ENCODE data around the gene DOCK8. TPM values are rescaled to one million over a fixed set of nuclear protein-coding genes. Genes with fewer than 3 reads are reported as not detected.
"Not testable (repeated sequence)": the region's sequence is repeated elsewhere in the genome, so short reads cannot be mapped to it uniquely, and the experiment has no call there.

Gene DOCK8
- total RNA-seq, 4 donors from 2014 or later: 6.7 to 28.5 (median 11.7) TPM

DNA sequence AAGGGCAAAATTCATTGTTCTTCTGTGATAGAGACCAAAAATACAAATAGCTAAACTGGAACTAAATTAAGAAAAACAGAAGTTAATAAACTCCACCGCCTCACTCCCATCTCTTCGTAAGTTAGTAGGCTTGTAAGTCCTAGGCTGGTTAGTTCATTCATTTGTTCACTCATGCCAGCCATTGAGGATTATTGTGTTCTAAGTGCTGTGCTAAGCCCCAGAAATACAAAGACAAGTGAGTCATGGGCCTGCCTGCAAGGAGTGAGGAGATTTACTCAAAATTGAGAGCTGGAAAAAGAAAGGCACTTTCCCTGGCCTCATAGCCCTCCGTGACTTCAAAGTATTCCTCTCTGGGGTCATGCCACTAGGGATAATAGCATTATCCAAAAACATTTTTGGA is 8.5 kb downstream of the DOCK8 start:
- Histone ChIP-seq H3K4me1 (no peaks in the 10 kb centered on the region), H3K27ac (no peak overlapping the region), H3K36me3 (no peaks in the 10 kb centered on the region), H3K9me3 (no peaks in the 10 kb centered on the region), H3K27me3 (peaks cover 0 to 4% of the 10 kb centered on the region in 2 donors), H3K4me3 (no peak overlapping the region)
- intact Hi-C loops (cut with DNase I; ENCODE audit: low total_unique reads): no loop called here
- DNase-seq: no peak
- TF ChIP-seq, protein P1, sequence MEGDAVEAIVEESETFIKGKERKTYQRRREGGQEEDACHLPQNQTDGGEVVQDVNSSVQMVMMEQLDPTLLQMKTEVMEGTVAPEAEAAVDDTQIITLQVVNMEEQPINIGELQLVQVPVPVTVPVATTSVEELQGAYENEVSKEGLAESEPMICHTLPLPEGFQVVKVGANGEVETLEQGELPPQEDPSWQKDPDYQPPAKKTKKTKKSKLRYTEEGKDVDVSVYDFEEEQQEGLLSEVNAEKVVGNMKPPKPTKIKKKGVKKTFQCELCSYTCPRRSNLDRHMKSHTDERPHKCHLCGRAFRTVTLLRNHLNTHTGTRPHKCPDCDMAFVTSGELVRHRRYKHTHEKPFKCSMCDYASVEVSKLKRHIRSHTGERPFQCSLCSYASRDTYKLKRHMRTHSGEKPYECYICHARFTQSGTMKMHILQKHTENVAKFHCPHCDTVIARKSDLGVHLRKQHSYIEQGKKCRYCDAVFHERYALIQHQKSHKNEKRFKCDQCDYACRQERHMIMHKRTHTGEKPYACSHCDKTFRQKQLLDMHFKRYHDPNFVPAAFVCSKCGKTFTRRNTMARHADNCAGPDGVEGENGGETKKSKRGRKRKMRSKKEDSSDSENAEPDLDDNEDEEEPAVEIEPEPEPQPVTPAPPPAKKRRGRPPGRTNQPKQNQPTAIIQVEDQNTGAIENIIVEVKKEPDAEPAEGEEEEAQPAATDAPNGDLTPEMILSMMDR (IDR thresholded peaks at IDR 0.05): no peak
- TF ChIP-seq POLR2A (IDR thresholded peaks at IDR 0.05): no peak

DNA sequence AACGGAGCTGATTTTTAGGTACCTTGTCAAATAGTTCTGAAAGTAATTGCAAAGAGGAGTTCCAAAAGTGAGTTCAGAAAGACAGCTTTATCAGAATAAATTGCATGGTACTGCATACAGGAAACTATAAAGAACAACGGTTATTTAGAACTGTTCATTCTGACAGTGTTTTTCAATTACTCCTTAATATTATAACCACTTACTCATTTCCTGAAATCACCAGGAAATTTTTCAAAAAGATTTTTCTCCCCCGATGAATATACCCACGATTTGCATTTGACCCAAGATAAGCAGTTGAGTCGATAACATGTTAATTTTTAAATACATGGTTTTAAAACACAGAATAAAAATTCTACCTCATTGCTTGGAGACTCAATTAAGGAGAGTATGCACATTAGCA is 9.4 kb downstream of the DOCK8 start:
- H3K27me3 ChIP-seq: peaks cover 0 to 4% of the 10 kb centered on the region in 2 donors
- intact Hi-C loops (cut with DNase I; ENCODE audit: low total_unique reads): no loop called here
- no peaks in the 10 kb centered on the region for H3K36me3 ChIP-seq
- DNase-seq: no peak
- no peaks in the 10 kb centered on the region for H3K9me3 ChIP-seq
- H3K27ac ChIP-seq: no peak overlapping the region
- no peaks in the 10 kb centered on the region for H3K4me1 ChIP-seq
- TF ChIP-seq, protein P1 (IDR thresholded peaks at IDR 0.05): no peak
- TF ChIP-seq POLR2A (IDR thresholded peaks at IDR 0.05): no peak
- H3K4me3 ChIP-seq: no peak overlapping the region

DNA sequence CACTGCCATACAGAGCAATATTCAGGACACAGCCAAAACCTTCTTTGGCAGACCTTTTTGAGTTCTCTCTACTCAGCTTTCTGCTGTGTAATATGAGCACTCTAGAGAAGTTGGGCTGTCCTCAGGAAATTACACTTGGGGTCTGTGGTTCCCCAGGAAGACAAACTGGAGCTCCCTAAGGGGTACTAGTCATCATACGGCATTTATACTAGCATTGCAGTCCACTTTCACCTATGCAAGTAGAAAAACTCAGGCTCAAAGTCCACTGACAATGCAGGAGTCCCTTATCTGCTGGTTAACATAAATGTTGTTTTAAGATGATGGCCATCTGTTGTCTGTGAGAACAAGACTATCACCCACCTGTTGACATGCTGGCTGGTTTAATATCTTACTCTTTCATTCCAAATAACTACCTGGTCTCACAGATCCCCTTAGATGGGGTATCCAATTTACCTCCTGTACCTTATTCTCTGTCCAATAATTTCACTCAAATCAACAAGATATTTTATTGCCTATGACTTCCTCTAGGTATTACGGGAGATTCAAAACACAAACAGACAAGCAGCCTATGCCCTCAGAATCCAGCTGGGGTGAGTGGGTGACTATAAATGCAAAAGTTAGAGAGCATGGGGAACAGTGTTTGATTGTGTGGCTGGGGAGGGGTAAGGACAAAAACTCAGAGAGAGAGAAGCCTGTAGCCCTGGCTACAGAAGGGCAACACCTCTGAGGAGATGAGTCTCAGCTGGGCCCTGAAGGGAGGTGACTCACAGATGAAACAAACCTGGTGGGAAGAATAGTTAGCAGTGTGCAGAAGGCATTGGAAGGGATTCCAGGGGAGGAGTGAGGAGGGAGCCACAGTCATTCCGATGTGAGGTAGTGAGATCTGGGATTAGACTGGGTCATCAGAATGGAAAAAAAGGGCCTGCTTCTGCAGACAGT is 10.2 kb downstream of the DOCK8 start:
- no peaks in the 10 kb centered on the region for H3K9me3 ChIP-seq
- peaks cover 0 to 4% of the 10 kb centered on the region in 2 donors for H3K27me3 ChIP-seq
- no peak overlapping the region for H3K4me3 ChIP-seq
- intact Hi-C loops (cut with DNase I; ENCODE audit: low total_unique reads): no loop called here
- no peak for DNase-seq
- no peaks in the 10 kb centered on the region for H3K4me1 ChIP-seq
- no peaks in the 10 kb centered on the region for H3K36me3 ChIP-seq
- TF ChIP-seq, protein P1 (IDR thresholded peaks at IDR 0.05): no peak
- no peak for TF ChIP-seq POLR2A (IDR thresholded peaks at IDR 0.05)
- no peak overlapping the region for H3K27ac ChIP-seq

DNA sequence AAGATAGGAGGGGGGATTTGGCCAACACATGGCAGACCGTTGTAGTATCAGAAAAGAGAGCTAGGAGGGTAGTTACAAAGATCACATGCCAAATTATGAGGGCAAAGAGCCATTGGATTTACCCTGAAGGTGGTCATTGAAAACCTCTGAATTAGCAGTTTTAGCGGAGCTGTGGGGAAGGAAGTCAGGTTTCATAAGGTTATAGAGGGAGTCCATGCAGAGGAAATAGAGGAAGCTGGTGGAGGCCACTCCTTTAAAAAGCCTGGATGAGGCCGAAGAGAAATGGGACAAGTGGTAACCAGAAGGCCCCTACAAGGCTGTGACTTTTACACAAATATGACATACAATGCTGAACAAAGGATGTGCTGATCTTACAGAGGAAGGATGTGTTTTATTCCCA is 13.2 kb downstream of the DOCK8 start:
- H3K27ac ChIP-seq: no peak overlapping the region
- H3K4me3 ChIP-seq: no peak overlapping the region
- DNase-seq: no peak
- intact Hi-C loops (cut with DNase I; ENCODE audit: low total_unique reads): no loop called here
- no peaks in the 10 kb centered on the region for H3K36me3 ChIP-seq
- no peak for TF ChIP-seq POLR2A (IDR thresholded peaks at IDR 0.05)
- TF ChIP-seq, protein P1 (IDR thresholded peaks at IDR 0.05): no peak
- H3K27me3 ChIP-seq: no peaks in the 10 kb centered on the region
- H3K4me1 ChIP-seq: no peaks in the 10 kb centered on the region
- no peaks in the 10 kb centered on the region for H3K9me3 ChIP-seq

DNA sequence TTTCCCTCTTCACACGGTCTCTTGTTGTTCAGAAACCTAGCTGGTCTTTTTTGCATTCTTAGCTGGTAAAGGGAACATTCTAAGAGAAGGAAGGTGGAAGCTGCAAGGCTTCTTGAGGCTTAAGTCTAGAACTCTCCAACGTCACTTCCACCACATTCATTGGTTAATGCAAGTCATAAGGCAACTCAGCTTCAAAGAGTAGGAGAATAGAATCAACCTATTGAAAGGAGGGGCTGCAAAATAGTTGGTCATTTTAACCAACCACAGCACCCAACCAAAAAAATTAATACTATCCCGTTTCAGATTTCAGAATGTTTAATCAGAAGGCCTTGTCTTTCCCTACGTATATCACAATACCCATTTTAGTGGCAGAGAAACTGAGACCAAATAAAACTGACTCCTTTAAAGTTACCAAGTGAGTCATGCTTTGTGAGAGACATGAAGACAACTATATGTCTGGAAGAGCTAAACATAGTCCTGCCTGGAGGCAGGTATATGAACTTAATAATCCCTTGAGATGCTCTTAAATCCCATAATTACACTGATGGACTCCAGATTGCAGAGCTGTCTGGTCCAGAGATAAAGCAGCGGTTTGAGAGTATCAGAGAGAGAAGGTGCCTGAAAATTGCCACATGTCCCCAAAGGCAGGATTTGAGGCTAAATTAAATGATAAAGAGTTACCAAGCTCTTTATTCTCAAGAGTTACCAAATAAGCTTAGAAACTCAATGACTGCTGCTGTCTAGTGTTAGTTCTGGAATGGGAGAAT is 14.4 kb downstream of the DOCK8 start:
- no peaks in the 10 kb centered on the region for H3K9me3 ChIP-seq
- no peaks in the 10 kb centered on the region for H3K27me3 ChIP-seq
- H3K27ac ChIP-seq: no peak overlapping the region
- DNase-seq: no peak
- TF ChIP-seq, protein P1 (IDR thresholded peaks at IDR 0.05): no peak
- no peak for TF ChIP-seq POLR2A (IDR thresholded peaks at IDR 0.05)
- no peaks in the 10 kb centered on the region for H3K36me3 ChIP-seq
- H3K4me3 ChIP-seq: no peak overlapping the region
- intact Hi-C loops (cut with DNase I; ENCODE audit: low total_unique reads): no loop called here
- no peaks in the 10 kb centered on the region for H3K4me1 ChIP-seq

DNA sequence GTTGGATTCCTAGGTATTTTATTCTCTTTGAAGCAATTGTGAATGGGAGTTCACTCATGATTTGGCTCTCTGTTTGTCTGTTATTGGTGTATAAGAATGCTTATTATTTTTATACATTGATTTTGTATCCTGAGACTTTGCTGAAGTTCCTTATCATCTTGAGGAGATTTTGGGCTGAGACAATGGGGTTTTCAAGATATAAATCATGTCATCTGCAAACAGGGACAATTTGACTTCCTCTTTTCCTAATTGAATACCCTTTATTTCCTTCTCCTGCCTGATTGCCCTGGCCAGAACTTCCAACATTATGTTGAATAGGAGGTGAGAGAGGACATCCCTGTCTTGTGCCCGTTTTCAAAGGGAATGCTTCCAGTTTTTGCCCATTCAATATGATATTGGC is 17.0 kb downstream of the DOCK8 start:
- H3K4me1 ChIP-seq; H3K27ac ChIP-seq; H3K4me3 ChIP-seq; H3K36me3 ChIP-seq; H3K9me3 ChIP-seq; DNase-seq; H3K27me3 ChIP-seq; intact Hi-C loops (cut with DNase I; ENCODE audit: low total_unique reads): not testable (repeated sequence)

DNA sequence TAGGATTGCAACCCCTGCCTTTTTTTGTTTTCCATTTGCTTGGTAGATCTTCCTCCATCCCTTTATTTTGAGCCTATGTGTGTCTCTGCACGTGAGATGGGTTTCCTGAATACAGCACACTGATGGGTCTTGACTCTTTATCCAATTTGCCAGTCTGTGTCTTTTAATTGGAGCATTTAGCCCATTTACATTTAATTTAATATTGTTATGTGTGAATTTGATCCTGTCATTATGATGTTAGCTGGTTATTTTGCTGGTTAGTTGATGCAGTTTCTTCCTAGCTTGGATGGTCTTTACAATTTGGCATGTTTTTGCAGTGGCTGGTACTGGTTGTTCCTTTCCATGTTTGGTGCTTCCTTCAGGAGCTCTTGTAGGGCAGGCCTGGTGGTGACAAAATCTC is 19.0 kb downstream of the DOCK8 start:
- H3K27ac ChIP-seq; intact Hi-C loops (cut with DNase I; ENCODE audit: low total_unique reads); H3K9me3 ChIP-seq; H3K4me3 ChIP-seq; H3K4me1 ChIP-seq; H3K27me3 ChIP-seq; H3K36me3 ChIP-seq; DNase-seq: not testable (repeated sequence)

Measured in uterus (tissue), 4 donors.